Right forelimb (tissue), 1 donor: Measurements from ENCODE around the gene FYN.

Source experiments
- DNase-seq: peaks from one replicate; pipeline ENCODE4 v3.0.0-alpha.2; 2018

Gene FYN

GRCh38 chr6:111782887-111783466, 90.3 kb downstream of the FYN start:
- no peak for DNase-seq

- no peak for DNase-seq
Measured at GRCh38 chr6:111782192-111782809, 91.0 kb downstream of the FYN start.

GRCh38 chr6:111781041-111781708, 92.1 kb downstream of the FYN start:
- DNase-seq = no peak

- DNase-seq = no peak
Measured at GRCh38 chr6:111780393-111780792, 92.9 kb downstream of the FYN start.

GRCh38 chr6:111779660-111780059, 93.6 kb downstream of the FYN start:
- no peak for DNase-seq

GRCh38 chr6:111779031-111779430, 94.2 kb downstream of the FYN start:
- no peak for DNase-seq

- no peak for DNase-seq
Measured at GRCh38 chr6:111777357-111777756, 95.9 kb downstream of the FYN start.

GRCh38 chr6:111776236-111777221, 96.7 kb downstream of the FYN start:
- DNase-seq = no peak

GRCh38 chr6:111775145-111775922, 97.9 kb downstream of the FYN start:
- DNase-seq = no peak

GRCh38 chr6:111774346-111774703, 98.9 kb downstream of the FYN start:
- no peak for DNase-seq

GRCh38 chr6:111773501-111774345, 99.5 kb downstream of the FYN start:
- no peak for DNase-seq

GRCh38 chr6:111772381-111772780, 100.9 kb downstream of the FYN start:
- no peak for DNase-seq

GRCh38 chr6:111771629-111772028, 101.6 kb downstream of the FYN start:
- DNase-seq = no peak

- DNase-seq = no peak
Measured at GRCh38 chr6:111771094-111771432, 102.2 kb downstream of the FYN start.

GRCh38 chr6:111770263-111771093, 102.8 kb downstream of the FYN start:
- DNase-seq = no peak

GRCh38 chr6:111769365-111770152, 103.7 kb downstream of the FYN start:
- DNase-seq = no peak

GRCh38 chr6:111768431-111768770, 104.9 kb downstream of the FYN start:
- DNase-seq = no peak

GRCh38 chr6:111767752-111768430, 105.4 kb downstream of the FYN start:
- no peak for DNase-seq

- no peak for DNase-seq
Measured at GRCh38 chr6:111766201-111766857, 106.9 kb downstream of the FYN start.
